Measurements from ENCODE around the gene SMIM32.

DNA sequence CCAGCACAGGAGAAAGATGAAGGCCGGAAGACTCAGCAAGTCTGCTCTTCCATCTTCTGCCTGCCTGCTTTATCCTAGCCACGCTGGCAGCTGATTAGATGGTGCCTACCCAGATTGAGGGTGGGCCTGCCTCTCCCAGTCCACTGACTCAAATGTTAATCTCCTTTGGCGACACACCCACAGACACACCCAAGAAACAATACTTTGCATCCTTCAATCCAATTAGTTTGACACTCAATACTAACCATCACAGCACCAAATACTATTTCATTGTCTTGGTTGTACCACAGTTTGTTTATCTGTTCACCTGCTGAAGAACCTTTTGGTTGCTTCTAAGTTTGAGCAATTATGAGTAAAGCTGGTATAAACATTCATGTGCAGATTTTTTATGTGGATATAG is 23.7 kb downstream of the SMIM32 start:
- TF ChIP-seq, protein P1, sequence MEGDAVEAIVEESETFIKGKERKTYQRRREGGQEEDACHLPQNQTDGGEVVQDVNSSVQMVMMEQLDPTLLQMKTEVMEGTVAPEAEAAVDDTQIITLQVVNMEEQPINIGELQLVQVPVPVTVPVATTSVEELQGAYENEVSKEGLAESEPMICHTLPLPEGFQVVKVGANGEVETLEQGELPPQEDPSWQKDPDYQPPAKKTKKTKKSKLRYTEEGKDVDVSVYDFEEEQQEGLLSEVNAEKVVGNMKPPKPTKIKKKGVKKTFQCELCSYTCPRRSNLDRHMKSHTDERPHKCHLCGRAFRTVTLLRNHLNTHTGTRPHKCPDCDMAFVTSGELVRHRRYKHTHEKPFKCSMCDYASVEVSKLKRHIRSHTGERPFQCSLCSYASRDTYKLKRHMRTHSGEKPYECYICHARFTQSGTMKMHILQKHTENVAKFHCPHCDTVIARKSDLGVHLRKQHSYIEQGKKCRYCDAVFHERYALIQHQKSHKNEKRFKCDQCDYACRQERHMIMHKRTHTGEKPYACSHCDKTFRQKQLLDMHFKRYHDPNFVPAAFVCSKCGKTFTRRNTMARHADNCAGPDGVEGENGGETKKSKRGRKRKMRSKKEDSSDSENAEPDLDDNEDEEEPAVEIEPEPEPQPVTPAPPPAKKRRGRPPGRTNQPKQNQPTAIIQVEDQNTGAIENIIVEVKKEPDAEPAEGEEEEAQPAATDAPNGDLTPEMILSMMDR (conservative IDR thresholded peaks at IDR 0.05), result no peak
- TF ChIP-seq ZFX (IDR thresholded peaks at IDR 0.05), result no peak
